HL-60/S4 (cell line): ENCODE measurements around the gene ZNF185.
"Not testable (repeated sequence)": the region's sequence is repeated elsewhere in the genome, so short reads cannot be mapped to it uniquely, and the experiment has no call there.

ENCODE experiments used
- in situ Hi-C: fragments of 300-500 bp; cut with MboI; formaldehyde crosslinking; loops from 2 replicates; pipeline ENCODE4 v1.14.3; 2022; ENCODE audit warnings: low sequenced_read_pairs

The ZNF185 gene

DNA sequence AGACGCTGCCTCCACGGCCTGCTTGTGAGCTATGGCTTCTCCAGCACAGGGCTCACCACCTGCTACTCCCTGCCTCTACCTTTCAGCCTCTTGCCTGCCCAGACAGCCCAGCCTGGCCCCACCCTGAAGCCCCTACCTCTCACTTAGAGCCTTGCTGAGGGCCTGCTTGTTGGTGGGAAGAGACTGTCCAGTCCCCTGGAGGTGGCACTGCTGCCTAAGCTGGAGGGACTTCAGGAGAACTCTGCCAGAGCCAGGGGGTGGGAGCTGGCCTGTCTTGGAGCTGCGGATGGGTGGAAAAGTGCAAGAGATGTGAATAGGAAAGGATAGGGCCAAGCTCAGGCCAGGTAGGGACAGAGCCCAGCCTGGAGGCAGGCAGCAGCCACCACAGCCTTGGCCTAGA, 2.7 kb upstream of the ZNF185 start:
- in situ Hi-C loops: no loop called here

DNA sequence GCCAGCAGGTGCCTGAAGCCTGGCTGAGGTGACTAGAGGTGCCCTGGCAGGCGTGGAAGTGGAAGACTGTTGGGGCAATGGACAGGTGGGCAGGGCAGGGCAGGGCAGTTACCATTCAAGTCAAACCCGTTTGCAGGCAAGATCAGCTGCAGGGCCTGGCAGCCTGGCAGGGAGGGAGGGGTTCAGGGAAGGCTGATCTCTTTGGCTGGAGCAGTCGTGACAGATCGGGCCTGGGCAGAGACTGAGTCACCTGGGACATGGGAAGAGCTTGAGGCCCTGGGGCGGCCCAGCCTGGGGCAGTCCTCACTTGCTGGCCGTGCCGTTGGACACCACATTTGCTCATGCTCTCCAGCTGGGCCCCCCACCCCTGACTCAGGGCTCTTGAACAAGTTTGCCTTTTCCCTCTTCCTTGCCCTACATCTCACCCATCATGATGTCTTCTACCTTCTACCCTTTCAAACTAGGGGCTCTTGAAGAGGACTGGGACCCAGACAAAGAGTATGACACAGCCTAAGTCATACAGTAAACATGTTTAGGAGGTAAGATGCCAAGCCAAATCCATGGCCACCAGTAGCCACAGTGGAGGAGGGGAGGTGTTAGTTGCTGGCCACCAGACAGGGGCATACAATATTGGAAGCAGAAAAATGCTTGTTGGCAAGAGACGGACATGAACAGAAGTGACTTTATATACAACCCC, 2.0 kb upstream of the ZNF185 start:
- in situ Hi-C loops: no loop called here

DNA sequence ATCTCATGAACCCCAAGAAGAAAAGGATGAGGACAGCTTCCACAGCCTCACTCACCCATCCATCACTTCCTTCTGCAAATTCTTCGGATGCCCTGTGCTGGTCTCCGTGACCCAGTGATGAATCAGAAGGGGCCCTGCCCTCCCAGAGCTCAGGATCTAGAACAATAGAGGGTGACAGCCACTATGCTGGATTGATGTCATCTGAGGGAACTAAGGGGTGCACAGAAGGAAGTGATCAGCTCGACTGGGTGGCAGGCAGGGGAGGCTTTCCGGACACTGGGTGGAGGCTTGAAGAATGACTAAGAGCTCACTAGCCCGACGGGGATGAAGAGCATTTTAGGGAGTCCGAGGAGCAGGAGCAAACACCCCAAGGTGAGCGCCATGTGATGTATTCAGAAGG, 1.4 kb upstream of the ZNF185 start:
- in situ Hi-C loops: no loop called here

DNA sequence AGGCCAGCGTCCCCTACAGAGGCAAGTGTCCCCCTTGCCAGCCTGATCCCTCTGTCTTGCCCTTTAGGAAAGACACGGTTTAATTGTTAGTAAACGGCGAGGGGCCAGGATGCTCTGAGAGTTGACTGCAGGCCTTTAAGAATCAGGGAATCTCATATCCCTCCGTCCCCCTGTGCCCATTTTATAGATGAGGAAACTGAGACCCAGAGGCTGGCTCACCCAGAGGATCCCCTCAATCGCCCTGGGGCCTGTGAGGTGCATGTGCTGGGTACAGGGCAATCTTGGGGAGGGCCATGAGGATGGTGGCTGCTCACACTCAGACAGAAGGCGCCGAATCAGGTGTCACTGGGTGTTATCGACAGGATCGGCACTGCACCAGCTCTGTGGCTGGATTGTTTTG, 575 bp downstream of the ZNF185 start:
- in situ Hi-C loops: no loop called here

DNA sequence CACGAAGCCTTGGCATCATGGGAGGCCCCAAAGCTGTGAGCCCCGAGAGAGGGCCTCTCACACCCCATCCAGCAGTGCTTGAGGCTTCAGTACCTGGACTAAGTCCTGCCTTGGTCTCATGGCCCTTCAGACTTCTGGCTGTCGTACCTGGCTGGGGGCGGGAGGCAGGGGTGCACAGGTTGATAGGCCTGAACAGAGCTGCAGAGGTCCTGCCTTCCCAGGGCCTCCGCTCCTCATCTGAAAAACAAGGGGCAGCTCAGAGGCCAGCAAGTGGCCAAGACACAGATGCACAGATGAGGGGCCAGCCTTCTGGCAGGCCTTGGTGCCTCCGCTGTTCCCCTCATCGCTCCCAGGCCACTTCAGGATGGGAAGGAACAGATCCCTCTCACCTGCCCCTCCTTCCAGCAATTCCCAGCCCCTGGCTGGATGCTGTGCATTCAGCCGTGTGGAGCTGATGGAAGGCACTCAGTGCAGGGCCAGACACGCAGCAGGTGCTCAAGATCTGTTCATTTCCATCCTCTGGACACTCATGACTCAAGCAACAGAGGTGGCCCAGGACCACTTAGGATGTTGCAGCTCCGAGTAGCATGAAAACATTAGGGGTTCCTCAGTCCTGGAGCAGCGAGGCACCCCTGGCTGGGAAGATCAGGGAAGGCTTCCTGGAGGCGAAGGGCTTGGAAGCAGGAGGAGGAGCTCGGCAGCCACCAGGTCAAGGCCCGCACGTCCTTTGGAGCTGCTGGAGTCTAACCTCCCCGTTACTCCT, 1.4 kb downstream of the ZNF185 start:
- in situ Hi-C loops: no loop called here

DNA sequence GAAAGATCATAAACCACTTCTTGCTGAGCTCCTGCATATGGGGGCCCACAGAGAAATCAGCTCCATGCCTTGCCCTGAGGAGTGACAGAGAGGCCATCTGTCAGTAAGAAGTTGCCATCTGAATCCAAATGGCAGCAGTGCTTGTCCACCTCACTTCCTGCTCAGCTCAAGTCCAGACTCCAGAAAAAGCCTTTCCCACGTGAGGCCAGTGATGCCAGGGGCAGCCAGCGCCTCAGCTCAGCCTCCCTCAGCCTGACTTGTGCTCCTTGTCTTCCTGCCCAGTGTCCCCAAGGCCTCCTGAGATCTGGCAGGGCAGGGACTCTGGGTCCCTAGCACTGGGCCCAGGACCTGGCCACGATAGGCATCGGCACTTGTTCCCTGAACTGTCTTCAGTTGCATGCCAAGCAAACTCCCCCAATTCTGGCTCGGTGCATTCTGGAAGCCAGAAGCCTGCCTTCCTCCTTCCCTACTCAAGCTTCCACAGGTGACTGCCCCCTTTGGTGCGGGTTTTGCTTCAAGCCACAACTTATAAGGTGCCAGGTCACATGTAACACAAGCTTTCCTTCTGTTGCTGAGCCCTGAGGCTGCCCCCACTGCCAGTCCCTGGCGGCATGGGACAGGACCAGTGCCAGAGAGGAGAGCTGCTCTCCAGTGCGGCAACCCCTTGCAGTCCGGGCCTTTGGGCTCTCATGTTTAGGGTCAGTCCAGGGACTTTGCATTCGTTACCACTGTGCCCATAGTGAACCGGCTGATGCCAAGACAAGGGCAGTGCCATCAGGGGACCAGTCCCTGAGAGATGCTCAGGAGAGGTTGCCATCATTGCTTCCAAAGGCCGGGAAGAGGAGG, 2.2 kb downstream of the ZNF185 start:
- in situ Hi-C loops: no loop called here

DNA sequence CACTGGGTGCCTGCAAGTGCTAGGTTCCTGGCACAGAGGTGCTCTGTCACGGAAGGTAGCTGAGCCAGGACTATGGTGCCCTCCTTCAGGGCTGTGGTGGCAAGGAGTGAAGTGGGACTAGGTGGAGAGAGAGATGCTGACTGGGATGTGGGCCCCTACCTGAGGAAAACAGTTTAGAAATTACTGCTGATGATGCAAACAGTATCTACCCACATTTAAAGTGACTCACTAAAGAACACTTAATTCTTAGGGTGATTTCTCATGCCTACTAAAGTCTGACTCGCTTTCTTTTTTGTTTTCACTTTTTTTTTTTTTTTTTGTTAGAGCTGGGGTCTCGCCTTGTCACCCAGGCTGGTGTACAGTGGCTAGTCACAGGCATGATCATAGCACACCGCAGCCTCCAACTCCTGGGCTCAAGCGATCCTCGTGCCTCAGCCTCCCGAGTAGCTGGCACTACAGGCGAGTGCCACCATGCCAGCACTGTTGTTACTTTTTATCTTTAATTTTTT, 3.1 kb downstream of the ZNF185 start:
- in situ Hi-C loops: no loop called here

DNA sequence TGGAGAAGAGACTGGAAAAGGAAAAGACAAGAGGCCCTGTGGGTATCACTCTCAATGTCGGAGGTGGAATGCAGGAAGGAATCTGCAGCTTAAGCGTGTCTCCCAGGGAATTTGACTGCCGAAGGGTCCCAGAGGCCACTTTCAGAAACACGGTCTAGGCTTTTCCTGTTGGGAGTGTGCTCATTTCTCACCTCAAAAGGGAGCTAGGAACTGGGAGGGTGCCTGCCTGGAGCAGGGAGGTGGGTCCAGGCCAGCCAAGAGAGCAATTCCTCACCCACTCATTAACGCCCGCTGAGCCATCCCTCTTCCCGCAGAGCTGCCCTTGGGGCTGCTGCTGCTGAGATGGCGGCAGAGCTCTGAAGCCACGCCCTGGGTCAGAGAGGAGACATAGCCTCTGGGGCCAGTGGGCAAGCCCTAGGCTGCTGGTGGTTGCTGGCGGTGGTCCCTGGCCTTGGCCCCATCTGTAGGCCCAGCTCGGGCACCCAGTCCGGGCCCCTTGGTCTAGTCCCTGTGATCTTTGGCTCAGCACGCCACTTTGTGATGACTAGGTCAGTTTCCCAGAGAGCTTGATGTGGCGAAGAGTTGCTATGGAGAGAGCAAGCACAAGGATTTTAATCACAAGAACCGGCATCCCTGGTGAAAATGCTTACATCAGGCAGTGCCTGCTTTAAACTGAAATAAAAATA, 4.1 kb downstream of the ZNF185 start:
- in situ Hi-C loops: no loop called here

- in situ Hi-C loops: no loop called here
Measured at GRCh38 chrX:152902502-152902820, 4.6 kb downstream of the ZNF185 start.

GRCh38 chrX:152903589-152903988, 5.7 kb downstream of the ZNF185 start:
- in situ Hi-C loops: no loop called here

DNA sequence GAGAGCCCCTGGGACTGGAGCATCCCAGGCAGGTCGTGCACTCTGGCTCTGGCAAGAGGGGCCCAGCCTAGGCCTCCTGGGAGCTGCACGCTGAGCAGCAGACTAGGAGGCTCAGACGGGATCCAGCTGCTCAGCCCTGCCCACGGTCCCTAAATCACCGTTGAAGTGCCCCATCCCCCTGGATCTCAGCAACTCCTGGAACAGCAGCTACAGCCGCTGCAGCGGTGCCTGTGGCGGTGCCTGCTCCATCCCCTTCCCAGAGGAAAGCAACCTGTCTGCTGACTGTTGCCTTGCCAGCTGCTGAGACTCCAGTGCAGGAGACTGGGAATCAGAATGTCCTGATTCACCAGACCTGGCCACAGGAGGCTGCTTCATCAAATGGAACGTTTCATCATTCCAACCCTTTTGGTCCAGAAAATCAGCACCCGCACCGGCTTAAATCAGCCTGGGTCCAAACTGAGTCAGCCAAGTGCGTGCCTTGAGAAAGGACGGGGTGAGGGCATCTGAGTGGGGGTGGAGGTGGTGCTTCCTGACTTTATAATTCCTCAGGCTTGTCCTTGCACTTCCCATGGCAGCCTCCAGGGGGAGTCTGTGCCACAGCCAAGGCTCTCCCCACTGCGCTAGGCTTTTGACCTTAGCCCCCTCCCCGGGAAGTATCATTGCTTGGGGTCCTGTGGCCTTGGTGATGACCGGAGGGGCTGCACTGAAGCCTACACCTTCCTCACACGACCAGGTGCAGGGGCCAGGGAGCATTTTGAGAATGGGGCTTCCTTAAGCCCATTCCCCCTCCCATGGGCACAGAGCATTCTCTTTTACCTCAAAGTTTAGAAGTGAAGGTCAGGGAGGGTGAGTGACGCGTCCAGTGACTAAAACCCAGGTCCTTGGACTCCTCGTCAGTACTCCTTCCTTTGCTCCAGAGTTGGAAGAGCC, 6.5 kb downstream of the ZNF185 start:
- in situ Hi-C loops: no loop called here

DNA sequence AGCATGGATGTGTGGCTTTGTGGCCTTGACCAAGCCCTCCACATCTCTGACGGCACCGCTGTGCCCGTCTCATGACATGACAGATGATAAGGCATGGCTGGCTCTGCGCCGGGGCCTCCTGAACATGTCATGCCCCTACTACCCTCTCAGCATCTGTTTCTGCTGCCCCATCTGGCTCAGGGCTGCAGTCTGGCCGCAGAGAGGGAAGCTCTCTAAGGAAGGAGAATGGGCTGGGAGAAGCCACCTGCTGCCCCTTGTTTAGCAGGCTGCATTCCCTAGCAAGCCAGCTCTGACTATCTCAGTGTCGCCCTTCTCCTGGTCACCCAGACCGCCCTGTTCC, 7.2 kb downstream of the ZNF185 start:
- in situ Hi-C loops: no loop called here

DNA sequence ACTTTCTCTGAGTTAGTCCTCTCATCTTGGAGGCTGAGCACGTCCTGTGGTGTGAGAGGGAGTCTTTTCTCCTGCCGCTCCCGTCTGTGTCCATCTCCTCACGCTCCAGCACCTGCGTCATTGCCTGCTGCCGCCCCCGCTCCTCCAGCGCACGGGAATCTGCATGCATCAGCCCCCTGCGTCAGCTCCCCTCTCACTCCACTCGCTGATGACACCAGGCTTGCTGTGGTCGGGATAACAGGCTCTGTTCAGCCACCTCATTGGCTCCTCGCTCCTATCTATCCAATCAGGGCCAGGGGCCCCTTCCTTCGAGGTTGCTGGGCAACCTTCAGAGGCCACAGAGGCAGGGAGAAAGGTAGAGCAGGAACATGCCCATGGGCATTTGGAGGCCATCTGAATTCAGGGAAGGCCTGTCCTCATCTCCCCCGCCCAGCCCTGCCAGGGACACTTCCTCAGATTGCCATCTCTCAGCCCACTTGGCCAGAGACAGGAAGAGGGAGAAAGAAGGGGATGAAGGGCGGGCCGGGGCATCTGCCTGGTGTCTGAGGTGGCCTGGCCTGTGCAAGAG, 9.3 kb downstream of the ZNF185 start:
- in situ Hi-C loops: no loop called here

- in situ Hi-C loops: no loop called here
Measured at GRCh38 chrX:152908486-152908885, 10.6 kb downstream of the ZNF185 start.

GRCh38 chrX:152910018-152910417, 12.2 kb downstream of the ZNF185 start:
- in situ Hi-C loops: not testable (repeated sequence)

DNA sequence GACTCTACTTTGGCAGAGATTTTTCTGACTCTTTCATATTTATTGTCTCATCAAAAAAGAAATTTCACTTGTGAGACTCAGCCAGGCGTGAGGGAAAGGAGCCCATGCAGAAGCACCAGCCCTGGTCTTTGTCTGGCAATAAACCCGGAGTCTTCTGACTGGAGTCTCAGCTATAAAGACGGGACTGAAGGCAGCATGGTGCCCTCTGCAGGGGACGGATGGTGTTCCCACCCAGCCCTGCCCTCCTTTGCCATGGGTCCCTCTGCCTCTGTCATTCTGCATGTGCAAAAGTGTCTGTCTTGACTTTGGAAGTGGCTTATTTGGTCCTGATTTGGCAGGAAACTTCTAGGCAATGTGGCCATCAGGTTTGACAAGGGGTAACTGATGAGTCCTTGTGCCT, 14.2 kb downstream of the ZNF185 start:
- in situ Hi-C loops: no loop called here

DNA sequence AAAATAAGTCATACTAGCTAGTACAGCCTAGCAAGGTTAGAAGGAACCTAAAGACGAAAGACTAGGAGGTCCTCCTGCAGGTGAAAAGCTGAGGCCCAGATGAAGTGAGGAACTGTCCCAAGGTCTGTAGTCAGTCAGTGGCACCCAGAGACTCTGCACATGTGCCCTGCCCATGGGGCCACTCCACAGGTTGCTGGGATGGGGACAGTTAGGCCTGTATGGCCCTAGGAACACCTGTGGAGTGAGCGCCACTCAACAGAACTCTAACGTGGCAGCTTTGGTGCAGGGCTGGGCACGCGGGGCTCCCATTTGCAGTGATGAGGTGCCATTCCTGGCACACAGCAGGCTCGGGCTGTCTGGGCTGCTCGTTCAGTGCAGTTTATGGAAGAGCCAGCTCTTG, 14.8 kb downstream of the ZNF185 start:
- in situ Hi-C loops: no loop called here

GRCh38 chrX:152913346-152913745, 15.5 kb downstream of the ZNF185 start:
- in situ Hi-C loops: no loop called here

DNA sequence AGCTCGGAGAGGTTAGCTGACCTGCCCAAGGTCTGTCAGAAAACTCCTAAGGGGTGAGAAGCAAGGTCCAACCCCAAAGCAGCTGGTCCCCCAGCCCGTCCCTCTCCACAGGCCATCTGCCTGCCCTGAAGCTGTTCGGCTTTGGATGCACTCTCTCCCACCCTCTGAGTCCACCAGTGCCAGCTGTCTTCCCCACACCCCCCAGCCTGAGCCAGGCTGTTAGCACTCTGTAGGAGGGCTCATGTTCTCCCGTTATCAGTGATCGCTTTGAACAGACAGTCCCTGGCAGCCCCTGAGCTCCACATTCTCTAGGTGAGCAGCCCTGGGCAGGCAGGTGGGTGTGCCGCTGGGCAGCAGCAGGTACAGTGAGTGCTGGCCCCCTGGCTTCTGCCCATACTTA, 16.0 kb downstream of the ZNF185 start:
- in situ Hi-C loops: no loop called here
